Breast epithelium (tissue), 4 donors: Measurements from ENCODE around the gene NEFH. TPM values are rescaled to one million over a fixed set of nuclear protein-coding genes. Genes with fewer than 3 reads are reported as not detected.

Experiments used
- DNase-seq, 2 donors: peaks; one replicate each; pipeline ENCODE4 v3.0.0-alpha.2; 2019; ENCODE audit warnings: low spot score in 2 of 2
- H3K27ac ChIP-seq, 2 donors: fragments of 200-600 bp; sonication (generic) in 1 of 2; one replicate each; pipeline ENCODE4 v1.5.1; 2016 to 2019; ENCODE audit warnings: mild to moderate bottlenecking in 1 of 2
- H3K27me3 ChIP-seq, 2 donors: fragments of 200-600 bp; sonication (generic) in 1 of 2; one replicate each; pipeline versions ENCODE4 v1.5.1 to v1.6.0; 2017 to 2019; ENCODE audit warnings: control low read depth in 1 of 2, mild to moderate bottlenecking in 1 of 2
- H3K36me3 ChIP-seq: fragments of 200-600 bp; one replicate; pipeline ENCODE4 v1.5.1; 2019
- H3K4me1 ChIP-seq, 2 donors: fragments of 200-600 bp; sonication (generic); one replicate each; pipeline ENCODE4 v1.5.1; 2016 to 2019; ENCODE audit warnings: control low read depth in 1 of 2
- H3K4me3 ChIP-seq, 3 donors: fragments of 200-600 bp; sonication (generic); 1 replicate in 2 of 3; 2 replicates in 1 of 3; pipeline ENCODE4 v1.5.1; 2016 to 2019; ENCODE audit warnings: mild to moderate bottlenecking in 3 of 3, moderate library complexity in 2 of 3
- H3K9me3 ChIP-seq, 2 donors: fragments of 200-600 bp; sonication (generic) in 1 of 2; one replicate each; pipeline ENCODE4 v1.5.1; 2016 to 2019; ENCODE audit warnings: control low read depth in 1 of 2
- CTCF ChIP-seq, 3 donors: fragments of 450-650 bp; IDR thresholded peaks; one replicate each; pipeline ENCODE4 v1.5.1; 2016 to 2017; ENCODE audit warnings: antibody characterized with exemption in 3 of 3, mild to moderate bottlenecking in 3 of 3, moderate library complexity in 3 of 3
- POLR2A ChIP-seq: fragments of 450-650 bp; IDR thresholded peaks from one replicate; pipeline ENCODE4 v1.6.1; 2016; ENCODE audit warnings: antibody characterized with exemption, mild to moderate bottlenecking, moderate library complexity
- POLR2AphosphoS5 ChIP-seq, 3 donors: sonication (generic); formaldehyde crosslinking; IDR thresholded peaks; one replicate each; pipeline ENCODE4 v1.6.1; 2017; ENCODE audit warnings: antibody characterized with exemption in 3 of 3
- intact Hi-C: fragments of 100-400 bp; cut with DNase I; formaldehyde crosslinking; loops from one replicate; pipeline ENCODE4 v1.15.1; 2023; ENCODE audit warnings: low total_unique reads
- total RNA-seq, 3 donors: library from RNA; depleted of rRNA; stranded (reverse); fragments of >200 nt; gene quantifications; one replicate each; pipeline ENCODE4 v1.1.0, GENCODE V29; 2016

The NEFH gene
- total RNA-seq, 3 donors from 2014 or later, result 0.29 to 0.33 (median 0.32) TPM

DNA sequence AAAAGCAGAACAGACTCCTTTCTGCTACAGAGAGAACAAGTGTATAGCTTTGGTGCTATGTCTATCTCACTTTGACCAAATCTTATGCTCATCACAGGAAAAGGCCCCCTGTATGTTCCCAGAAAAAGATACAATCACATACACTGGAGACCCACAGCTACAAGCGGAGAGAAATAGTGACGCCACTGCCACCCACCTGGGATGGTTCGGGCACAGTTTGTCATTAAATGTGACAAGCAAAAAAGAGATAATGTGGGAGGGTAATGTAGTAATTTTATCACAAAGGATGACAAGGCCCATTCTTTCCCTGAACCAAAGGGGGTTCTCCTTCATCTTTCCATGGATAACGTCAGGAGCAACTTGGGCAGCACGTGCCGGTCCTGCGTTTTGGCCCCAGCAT, 41.5 kb downstream of the NEFH start:
- TF ChIP-seq POLR2AphosphoS5 (IDR thresholded peaks at IDR 0.05), result no peak
- TF ChIP-seq CTCF (IDR thresholded peaks at IDR 0.05), result no peak
- TF ChIP-seq POLR2A, result no peak
- Histone ChIP-seq H3K4me3 (no peak overlapping the region), H3K36me3 (peaks cover 4% of the 10 kb centered on the region), H3K4me1 (no peaks in the 10 kb centered on the region), H3K27ac (no peak overlapping the region), H3K27me3 (no peaks in the 10 kb centered on the region), H3K9me3 (no peaks in the 10 kb centered on the region)
- no peak for DNase-seq
- intact Hi-C loops, result loop anchor here (10.0 kb wide), 1 partner anchor 127 kb away; no protein-coding TSS in a partner anchor

- no peaks in the 10 kb centered on the region for H3K27me3 ChIP-seq
- TF ChIP-seq POLR2A (no peak), POLR2AphosphoS5 (IDR thresholded peaks at IDR 0.05) (no peak), CTCF (IDR thresholded peaks at IDR 0.05) (no peak)
- no peak overlapping the region for H3K4me3 ChIP-seq
- no peaks in the 10 kb centered on the region for H3K9me3 ChIP-seq
- H3K27ac ChIP-seq, result no peak overlapping the region
- H3K4me1 ChIP-seq, result no peaks in the 10 kb centered on the region
- intact Hi-C loops, result loop anchor here (10.0 kb wide), 1 partner anchor 129 kb away; no protein-coding TSS in a partner anchor
- H3K36me3 ChIP-seq, result peaks cover 4% of the 10 kb centered on the region
- no peak for DNase-seq
Observed at GRCh38 chr22:29523761-29524160, 43.7 kb downstream of the NEFH start.

- TF ChIP-seq CTCF (IDR thresholded peaks at IDR 0.05) (peak in 2 of 3 donors; percentile 33 to 42), POLR2AphosphoS5 (IDR thresholded peaks at IDR 0.05) (no peak)
- no peaks in the 10 kb centered on the region for H3K9me3 ChIP-seq
- no peaks in the 10 kb centered on the region for H3K4me1 ChIP-seq
- intact Hi-C loops, result loop anchor here (10.0 kb wide), 1 partner anchor 130 kb away; no protein-coding TSS in a partner anchor
- no peak for DNase-seq
- no peaks in the 10 kb centered on the region for H3K27me3 ChIP-seq
- no peaks in the 10 kb centered on the region for H3K36me3 ChIP-seq
- H3K4me3 ChIP-seq, result no peak overlapping the region
- no peak overlapping the region for H3K27ac ChIP-seq
Observed at GRCh38 chr22:29524442-29525191, 44.6 kb downstream of the NEFH start.

GRCh38 chr22:29528144-29528543, 48.1 kb downstream of the NEFH start:
- Histone ChIP-seq H3K4me1 (no peaks in the 10 kb centered on the region), H3K9me3 (no peaks in the 10 kb centered on the region), H3K36me3 (peaks cover 8% of the 10 kb centered on the region), H3K27me3 (no peaks in the 10 kb centered on the region), H3K4me3 (no peak overlapping the region), H3K27ac (no peak overlapping the region)
- intact Hi-C loops, result loop anchor here (10.0 kb wide), 1 partner anchor 133 kb away; no protein-coding TSS in a partner anchor
- no peak for DNase-seq
- TF ChIP-seq POLR2A (no peak), POLR2AphosphoS5 (IDR thresholded peaks at IDR 0.05) (no peak), CTCF (IDR thresholded peaks at IDR 0.05) (no peak)

DNA sequence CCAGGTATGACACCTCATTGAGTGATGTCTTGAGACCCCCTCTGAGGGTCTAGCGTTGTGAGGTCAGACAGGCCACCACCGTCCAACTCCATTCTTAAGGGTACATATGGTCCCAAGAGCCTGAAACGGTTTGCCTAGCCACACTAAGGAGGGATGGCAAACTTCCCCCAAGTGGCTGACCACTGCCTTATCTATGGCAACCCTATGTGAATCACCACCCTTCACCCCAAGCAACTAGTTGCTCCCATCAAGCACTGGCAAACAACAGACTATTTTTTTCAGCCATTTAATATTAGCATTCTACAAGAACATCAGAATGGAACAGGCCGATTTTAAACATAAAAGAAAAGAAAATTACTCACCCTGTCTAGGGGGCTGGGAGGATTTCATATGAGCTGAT, 50.7 kb downstream of the NEFH start:
- TF ChIP-seq POLR2A (no peak), POLR2AphosphoS5 (IDR thresholded peaks at IDR 0.05) (no peak), CTCF (IDR thresholded peaks at IDR 0.05) (no peak)
- no peak for DNase-seq
- no peaks in the 10 kb centered on the region for H3K9me3 ChIP-seq
- H3K4me3 ChIP-seq, result no peak overlapping the region
- no peaks in the 10 kb centered on the region for H3K27me3 ChIP-seq
- H3K36me3 ChIP-seq, result peaks cover 18% of the 10 kb centered on the region
- intact Hi-C loops, result no loop called here
- no peaks in the 10 kb centered on the region for H3K4me1 ChIP-seq
- H3K27ac ChIP-seq, result no peak overlapping the region
